NOMO-1 (cell line): ENCODE data around the gene ADM5.

Source experiments
- DNase-seq, 2 experiments: peaks; one replicate each; lab custom pipeline; 2025; ENCODE audit not compliant: unreplicated experiment in 2 of 2; lab: John Stamatoyannopoulos, UW

The ADM5 gene

GRCh38 chr19:49679771-49680413, 9.5 kb upstream of the ADM5 start:
- no peak for DNase-seq

GRCh38 chr19:49680421-49681351, 8.7 kb upstream of the ADM5 start:
- peak; percentile 80 to 95 for DNase-seq

GRCh38 chr19:49681830-49682229, 7.6 kb upstream of the ADM5 start:
- no peak for DNase-seq

GRCh38 chr19:49682274-49682673, 7.1 kb upstream of the ADM5 start:
- DNase-seq: no peak

GRCh38 chr19:49683814-49684250, 5.6 kb upstream of the ADM5 start:
- no peak for DNase-seq

- DNase-seq: no peak
Measured at GRCh38 chr19:49684251-49684982, 5.0 kb upstream of the ADM5 start.

GRCh38 chr19:49684983-49685553, 4.3 kb upstream of the ADM5 start:
- DNase-seq: no peak

- DNase-seq: no peak
Measured at GRCh38 chr19:49685845-49686332, 3.5 kb upstream of the ADM5 start.

- DNase-seq: no peak
Measured at GRCh38 chr19:49686503-49687088, 2.8 kb upstream of the ADM5 start.

- DNase-seq: no peak
Measured at GRCh38 chr19:49687150-49687549, 2.2 kb upstream of the ADM5 start.

GRCh38 chr19:49687566-49688316, 1.7 kb upstream of the ADM5 start:
- no peak for DNase-seq

GRCh38 chr19:49688531-49689132, 762 bp upstream of the ADM5 start:
- DNase-seq: no peak

GRCh38 chr19:49690079-49690655, 773 bp downstream of the ADM5 start:
- DNase-seq: no peak

GRCh38 chr19:49690656-49691242, 1.4 kb downstream of the ADM5 start, which contains the start of gene CPT1C:
Gene CPT1C (plus strand): TSS chr19:49691116. CDS start chr19:49692253, 1,137 bp downstream.
- DNase-seq: no peak

- DNase-seq: no peak
Measured at GRCh38 chr19:49691243-49692146, 2.1 kb downstream of the ADM5 start.

- DNase-seq: no peak
Measured at GRCh38 chr19:49692147-49692506, 2.7 kb downstream of the ADM5 start.

GRCh38 chr19:49696115-49696514, 6.7 kb downstream of the ADM5 start:
- DNase-seq: no peak

- no peak for DNase-seq
Measured at GRCh38 chr19:49696865-49697264, 7.5 kb downstream of the ADM5 start.
